GM23248 (cell line): ENCODE data around the gene GREB1.

Source experiments
- EZH2 ChIP-seq: fragments of 200-600 bp; sonication (generic); IDR thresholded peaks from 2 replicates; pipeline ENCODE4 v1.6.1; 2018; ENCODE audit warnings: antibody characterized with exemption, mild to moderate bottlenecking; ENCODE audit not compliant: insufficient read depth, poor library complexity, severe bottlenecking
- EZH2phosphoT487 ChIP-seq: fragments of 200-600 bp; sonication (generic); IDR thresholded peaks from 2 replicates; pipeline ENCODE4 v1.6.1; 2018; ENCODE audit warnings: antibody characterized with exemption, moderate library complexity, mild to moderate bottlenecking, low read depth; ENCODE audit not compliant: insufficient read depth

- TF ChIP-seq EZH2phosphoT487 (no peak), EZH2 (no peak)
Observed at GRCh38 chr2:11679016-11679415, 145.2 kb downstream of the GREB1 start.
